Measurements from ENCODE around the gene TMEM87A.

TMEM87A gene

DNA sequence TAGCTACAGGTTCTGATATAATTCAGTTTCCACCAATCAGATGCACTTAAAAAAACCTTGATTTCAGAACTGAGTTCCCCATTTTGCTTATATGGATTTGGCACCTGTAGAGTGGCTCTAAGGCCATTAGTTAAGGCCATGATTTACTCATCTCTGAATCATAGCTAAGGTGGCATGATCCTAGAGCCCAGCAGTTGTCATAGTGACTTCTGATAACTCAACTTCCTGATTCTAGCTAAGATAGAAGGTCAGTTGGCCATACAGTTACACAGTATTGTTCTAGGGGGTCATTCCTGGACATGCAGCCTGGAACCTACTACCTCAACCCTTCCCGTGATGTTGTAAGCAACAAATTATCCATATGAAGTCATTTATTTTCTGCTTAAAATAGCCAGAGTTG is 15.9 kb upstream of the TMEM87A start:
- no peak overlapping the region for H3K4me3 ChIP-seq (ENCODE audit: low read depth, low read length)
- DNase-seq (ENCODE audit: low read depth) = peak; percentile 21
- TF ChIP-seq, protein P1, sequence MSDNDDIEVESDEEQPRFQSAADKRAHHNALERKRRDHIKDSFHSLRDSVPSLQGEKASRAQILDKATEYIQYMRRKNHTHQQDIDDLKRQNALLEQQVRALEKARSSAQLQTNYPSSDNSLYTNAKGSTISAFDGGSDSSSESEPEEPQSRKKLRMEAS (IDR thresholded peaks at IDR 0.05; ENCODE audit: low read depth, low read length) = no peak
- TF ChIP-seq MYC (IDR thresholded peaks at IDR 0.05; ENCODE audit: low read depth, low read length) = no peak
- TF ChIP-seq POLR2A (IDR thresholded peaks at IDR 0.05; ENCODE audit: extremely low read depth, insufficient read length) = no peak
- TF ChIP-seq, protein P2, sequence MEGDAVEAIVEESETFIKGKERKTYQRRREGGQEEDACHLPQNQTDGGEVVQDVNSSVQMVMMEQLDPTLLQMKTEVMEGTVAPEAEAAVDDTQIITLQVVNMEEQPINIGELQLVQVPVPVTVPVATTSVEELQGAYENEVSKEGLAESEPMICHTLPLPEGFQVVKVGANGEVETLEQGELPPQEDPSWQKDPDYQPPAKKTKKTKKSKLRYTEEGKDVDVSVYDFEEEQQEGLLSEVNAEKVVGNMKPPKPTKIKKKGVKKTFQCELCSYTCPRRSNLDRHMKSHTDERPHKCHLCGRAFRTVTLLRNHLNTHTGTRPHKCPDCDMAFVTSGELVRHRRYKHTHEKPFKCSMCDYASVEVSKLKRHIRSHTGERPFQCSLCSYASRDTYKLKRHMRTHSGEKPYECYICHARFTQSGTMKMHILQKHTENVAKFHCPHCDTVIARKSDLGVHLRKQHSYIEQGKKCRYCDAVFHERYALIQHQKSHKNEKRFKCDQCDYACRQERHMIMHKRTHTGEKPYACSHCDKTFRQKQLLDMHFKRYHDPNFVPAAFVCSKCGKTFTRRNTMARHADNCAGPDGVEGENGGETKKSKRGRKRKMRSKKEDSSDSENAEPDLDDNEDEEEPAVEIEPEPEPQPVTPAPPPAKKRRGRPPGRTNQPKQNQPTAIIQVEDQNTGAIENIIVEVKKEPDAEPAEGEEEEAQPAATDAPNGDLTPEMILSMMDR (IDR thresholded peaks at IDR 0.05; ENCODE audit: low read depth, low read length) = no peak

DNA sequence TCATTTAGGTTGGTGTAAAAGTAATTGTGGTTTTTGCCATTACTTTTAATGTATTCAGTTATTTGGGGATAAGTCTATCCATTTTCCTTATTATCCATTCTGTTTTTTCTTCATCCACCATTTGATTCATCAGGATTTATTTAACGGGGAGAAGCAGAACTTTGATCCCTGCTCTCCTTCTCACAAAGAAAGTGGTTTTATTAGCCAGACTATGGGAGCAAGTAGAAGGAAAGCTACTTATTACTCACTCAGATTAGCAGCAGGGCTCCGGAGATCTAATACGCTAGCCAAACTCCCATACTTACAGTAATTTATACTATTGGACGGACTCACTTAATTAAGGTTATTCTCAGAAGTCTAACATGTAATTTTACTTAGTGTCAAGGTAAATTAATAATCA is 14.7 kb upstream of the TMEM87A start:
- DNase-seq (ENCODE audit: low read depth) = no peak
- TF ChIP-seq, protein P2 (IDR thresholded peaks at IDR 0.05; ENCODE audit: low read depth, low read length) = no peak
- TF ChIP-seq POLR2A (IDR thresholded peaks at IDR 0.05; ENCODE audit: extremely low read depth, insufficient read length) (no peak), MYC (IDR thresholded peaks at IDR 0.05; ENCODE audit: low read depth, low read length) (no peak)
- TF ChIP-seq, protein P1 (IDR thresholded peaks at IDR 0.05; ENCODE audit: low read depth, low read length) = no peak
- H3K4me3 ChIP-seq (ENCODE audit: low read depth, low read length) = no peak overlapping the region

DNA sequence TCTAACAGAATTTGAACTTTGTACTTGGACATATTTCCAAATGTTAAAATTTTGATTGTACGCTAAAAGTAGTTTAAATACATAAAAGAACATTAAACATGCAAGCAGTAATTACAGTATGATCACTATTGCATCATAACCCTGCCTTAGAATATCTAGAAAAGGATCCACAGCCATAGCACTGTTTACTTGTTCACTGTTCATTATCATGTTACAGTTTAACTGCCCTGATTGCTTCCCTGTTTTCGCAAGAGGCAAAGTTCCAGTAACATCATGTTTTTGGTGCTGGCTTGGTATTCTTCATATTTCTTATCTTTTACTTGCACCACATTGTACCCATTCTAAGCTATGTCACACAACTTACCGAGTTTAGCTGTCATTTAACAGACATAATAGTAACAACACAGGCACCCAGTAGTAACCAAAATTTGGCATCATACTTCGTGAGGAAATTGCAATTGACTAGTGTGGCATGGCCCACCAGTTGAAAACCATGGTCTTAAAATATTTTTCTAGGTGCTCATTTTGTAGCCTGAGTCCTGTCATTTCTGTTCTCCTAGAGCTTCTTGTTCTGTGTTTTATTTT is 13.3 kb upstream of the TMEM87A start:
- DNase-seq (ENCODE audit: low read depth) = peak; percentile 76
- no peak overlapping the region for H3K4me3 ChIP-seq (ENCODE audit: low read depth, low read length)
- TF ChIP-seq MYC (IDR thresholded peaks at IDR 0.05; ENCODE audit: low read depth, low read length) = peak; percentile 34; the same call in 1 of the 2 replicates
- TF ChIP-seq, protein P1 (IDR thresholded peaks at IDR 0.05; ENCODE audit: low read depth, low read length) = peak; percentile 46; the same call in 1 of the 2 replicates
- no peak for TF ChIP-seq POLR2A (IDR thresholded peaks at IDR 0.05; ENCODE audit: extremely low read depth, insufficient read length)

DNA sequence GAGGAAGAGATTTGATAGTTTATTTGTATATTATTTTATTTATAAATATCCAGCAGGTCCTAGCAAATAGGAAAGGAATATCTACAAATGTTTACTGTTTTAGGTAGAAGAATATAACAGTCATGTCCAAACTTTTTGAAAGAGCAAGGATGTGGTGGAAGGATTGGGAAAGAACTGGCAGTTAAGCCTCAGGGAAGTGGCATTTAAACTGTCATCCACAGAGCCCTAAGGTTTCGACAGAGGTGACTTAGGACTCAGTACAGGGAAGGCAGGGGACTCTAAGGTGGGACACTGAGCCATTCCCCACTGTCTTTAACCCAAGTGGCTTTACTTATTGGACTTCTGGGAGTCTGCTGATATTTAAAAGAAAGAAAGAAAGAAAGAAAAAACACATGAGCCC is 11.8 kb upstream of the TMEM87A start:
- no peak overlapping the region for H3K4me3 ChIP-seq (ENCODE audit: low read depth, low read length)
- TF ChIP-seq, protein P2 (IDR thresholded peaks at IDR 0.05; ENCODE audit: low read depth, low read length) = no peak
- TF ChIP-seq POLR2A (IDR thresholded peaks at IDR 0.05; ENCODE audit: extremely low read depth, insufficient read length) (no peak), MYC (IDR thresholded peaks at IDR 0.05; ENCODE audit: low read depth, low read length) (no peak)
- TF ChIP-seq, protein P1 (IDR thresholded peaks at IDR 0.05; ENCODE audit: low read depth, low read length) = no peak
- peak; percentile 83 for DNase-seq (ENCODE audit: low read depth)

DNA sequence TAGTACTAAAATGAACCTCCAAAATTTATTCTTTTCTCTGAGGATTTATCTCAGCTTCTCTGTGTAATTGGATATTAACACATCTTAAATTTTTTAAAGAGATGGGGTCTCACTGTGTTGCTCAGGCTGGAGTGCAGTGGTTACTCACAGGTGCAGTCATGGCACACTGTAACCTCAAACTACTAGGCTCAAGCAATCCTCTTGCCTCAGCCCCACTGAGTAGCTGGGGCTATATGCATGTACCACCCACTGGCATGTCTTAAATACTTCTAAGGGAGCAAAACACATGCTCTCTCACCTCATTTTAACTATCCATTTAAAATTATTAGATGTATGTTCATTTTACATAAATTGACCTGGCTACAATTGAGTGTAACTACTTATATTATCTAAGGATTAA is 11.3 kb upstream of the TMEM87A start:
- TF ChIP-seq POLR2A (IDR thresholded peaks at IDR 0.05; ENCODE audit: extremely low read depth, insufficient read length) = no peak
- TF ChIP-seq, protein P1 (IDR thresholded peaks at IDR 0.05; ENCODE audit: low read depth, low read length) = no peak
- TF ChIP-seq, protein P2 (IDR thresholded peaks at IDR 0.05; ENCODE audit: low read depth, low read length) = no peak
- TF ChIP-seq MYC (IDR thresholded peaks at IDR 0.05; ENCODE audit: low read depth, low read length) = no peak
- H3K4me3 ChIP-seq (ENCODE audit: low read depth, low read length) = no peak overlapping the region
- peak; percentile 69 for DNase-seq (ENCODE audit: low read depth)

DNA sequence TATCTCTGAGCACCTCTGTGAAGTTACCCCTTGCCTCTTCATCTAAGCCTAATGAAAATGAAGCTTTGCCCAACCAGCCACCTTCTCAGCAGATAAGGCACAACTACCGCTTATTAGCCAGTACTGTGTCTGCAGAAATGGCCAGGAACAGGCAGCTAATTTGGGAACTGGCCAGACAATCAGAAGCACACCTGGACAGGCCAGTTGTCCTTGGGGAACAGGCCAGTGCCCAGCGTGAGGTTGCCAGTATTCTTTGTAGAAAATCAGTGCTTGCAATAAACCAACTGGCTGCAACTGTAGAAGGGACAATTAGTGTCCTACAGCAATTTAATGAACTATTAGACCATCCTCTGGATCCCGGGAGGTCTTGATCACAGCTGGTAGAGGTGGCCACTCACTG is 10.4 kb upstream of the TMEM87A start:
- TF ChIP-seq, protein P2 (IDR thresholded peaks at IDR 0.05; ENCODE audit: low read depth, low read length) = no peak
- TF ChIP-seq, protein P1 (IDR thresholded peaks at IDR 0.05; ENCODE audit: low read depth, low read length) = no peak
- TF ChIP-seq MYC (IDR thresholded peaks at IDR 0.05; ENCODE audit: low read depth, low read length) (no peak), POLR2A (IDR thresholded peaks at IDR 0.05; ENCODE audit: extremely low read depth, insufficient read length) (no peak)
- no peak for DNase-seq (ENCODE audit: low read depth)

More for the DNA sequence above, 10.4 kb upstream of the TMEM87A start:
- H3K4me3 ChIP-seq (ENCODE audit: low read depth, low read length) = no peak overlapping the region

Measured in NB4 (cell line).